HG03196 (cell line): ENCODE results near the gene SLC22A2.
"Not testable (repeated sequence)": the region's sequence is repeated elsewhere in the genome, so short reads cannot be mapped to it uniquely, and the experiment has no call there.

Source experiments
- ATAC-seq: cut with Tn5 transposase; IDR thresholded peaks from one replicate; pipeline ENCODE4 v1.9.1; 2021; ENCODE audit not compliant: unreplicated experiment

SLC22A2 gene

GRCh38 chr6:160258346-160259142 lies at the start of gene SLC22A2:
Gene SLC22A2, minus strand, starts transcription at chr6:160258821. Its CDS starts 64 bp downstream, at chr6:160258757.
- ATAC-seq = no peak

- ATAC-seq = no peak
Observed at GRCh38 chr6:160305926-160306713, 47.5 kb upstream of the SLC22A2 start.

DNA sequence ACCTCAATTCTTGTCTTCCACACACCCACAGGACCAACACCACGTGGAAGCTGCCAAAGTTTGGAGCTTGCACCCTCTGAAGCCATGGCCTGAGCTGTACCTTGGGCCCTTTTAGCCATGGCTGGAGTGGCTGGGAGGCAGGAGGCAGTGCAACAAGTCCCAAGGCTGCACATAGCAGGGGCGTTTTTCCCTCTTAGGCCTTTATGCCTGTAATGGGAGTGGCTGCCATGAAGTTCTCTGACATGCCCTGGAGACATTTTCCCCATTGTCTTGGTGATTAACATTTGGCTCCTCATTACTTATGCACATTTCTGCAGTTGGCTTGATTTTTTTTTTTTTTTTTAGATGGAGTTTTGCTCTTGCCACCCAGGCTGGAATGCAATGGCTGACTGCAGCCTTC lies 45.2 kb upstream of the SLC22A2 start:
- ATAC-seq = no peak

GRCh38 chr6:160302431-160303082 lies 43.9 kb upstream of the SLC22A2 start:
- ATAC-seq = not testable (repeated sequence)

GRCh38 chr6:160301339-160301738 lies 42.7 kb upstream of the SLC22A2 start:
- no peak for ATAC-seq

- no peak for ATAC-seq
Observed at GRCh38 chr6:160300076-160300695, 41.6 kb upstream of the SLC22A2 start.

DNA sequence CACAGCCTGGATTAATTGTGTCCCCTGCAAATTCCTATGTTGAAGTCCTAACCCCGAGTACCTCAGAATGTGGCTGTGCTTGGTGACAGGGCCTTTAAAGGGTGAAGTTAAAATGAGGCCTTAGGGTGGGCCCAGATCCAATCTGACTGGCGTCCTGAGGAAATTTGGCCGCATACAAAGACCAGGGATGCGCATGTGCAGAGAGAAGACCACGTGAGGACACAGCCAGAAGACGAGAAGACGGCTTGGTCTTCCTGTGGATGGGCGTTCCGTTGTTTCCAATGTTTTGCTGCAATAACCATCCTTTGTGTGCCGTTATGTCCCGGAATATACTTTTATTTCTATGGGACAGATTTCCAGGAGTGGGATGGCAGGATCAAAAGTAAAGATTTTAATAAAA lies 40.9 kb upstream of the SLC22A2 start:
- ATAC-seq = no peak

DNA sequence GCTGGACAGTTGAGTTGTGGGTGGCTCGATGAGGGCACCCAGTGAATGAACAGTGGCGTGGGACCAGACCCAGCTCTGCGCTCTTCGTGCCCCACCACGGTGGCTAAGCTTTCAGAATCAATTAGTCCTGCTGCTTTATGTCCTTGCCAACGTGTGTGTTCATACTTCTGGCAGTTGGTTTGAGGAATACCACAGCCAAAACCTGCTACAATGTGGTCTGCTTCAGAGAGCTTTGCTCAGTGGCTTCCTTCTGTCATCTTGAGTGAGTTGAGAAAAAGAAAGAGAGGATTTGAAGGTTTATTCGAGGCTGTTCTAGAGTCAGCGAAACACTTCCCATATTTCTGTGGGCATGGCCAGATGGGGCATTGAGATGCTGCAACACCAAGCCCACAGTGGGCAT lies 39.5 kb upstream of the SLC22A2 start:
- no peak for ATAC-seq

DNA sequence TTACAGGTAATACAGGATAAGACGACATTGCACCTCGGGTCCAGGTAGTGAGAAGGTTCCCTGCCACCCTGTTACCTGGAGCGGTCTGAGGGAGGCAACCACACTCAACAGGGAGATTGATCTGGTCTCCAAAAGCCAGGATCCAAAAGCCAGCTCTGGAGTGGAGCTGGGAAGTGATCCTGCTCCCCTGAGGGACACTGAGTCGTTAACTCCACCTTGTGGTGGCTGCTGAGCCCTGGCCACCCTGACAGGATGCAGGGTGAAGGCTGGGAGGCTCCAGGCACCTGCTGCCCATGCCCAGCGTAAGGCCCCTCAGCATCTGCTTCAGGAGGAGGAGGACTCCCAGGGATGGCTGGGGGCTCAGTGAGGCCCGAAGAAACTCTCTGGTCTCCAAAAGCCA lies 38.7 kb upstream of the SLC22A2 start:
- ATAC-seq = no peak

DNA sequence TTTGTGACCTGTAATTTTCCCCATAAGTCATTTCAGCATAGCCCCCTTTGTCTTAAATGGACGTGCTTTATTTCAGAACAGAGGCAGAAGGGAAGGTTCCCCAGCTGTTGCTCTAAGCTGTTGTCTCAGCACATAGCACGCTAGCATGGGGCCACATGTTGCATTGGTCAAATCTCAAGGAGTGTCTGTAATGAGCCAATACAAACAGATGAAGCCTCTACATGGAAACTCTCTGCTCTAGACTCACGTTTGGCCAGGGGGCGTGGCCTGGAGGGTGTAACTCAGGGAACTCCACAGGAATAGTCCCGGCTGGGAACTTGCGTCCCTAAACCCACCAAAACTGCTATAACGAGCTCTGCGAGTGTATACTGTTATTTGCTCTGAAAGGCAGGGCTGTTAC lies 35.2 kb upstream of the SLC22A2 start:
- no peak for ATAC-seq

DNA sequence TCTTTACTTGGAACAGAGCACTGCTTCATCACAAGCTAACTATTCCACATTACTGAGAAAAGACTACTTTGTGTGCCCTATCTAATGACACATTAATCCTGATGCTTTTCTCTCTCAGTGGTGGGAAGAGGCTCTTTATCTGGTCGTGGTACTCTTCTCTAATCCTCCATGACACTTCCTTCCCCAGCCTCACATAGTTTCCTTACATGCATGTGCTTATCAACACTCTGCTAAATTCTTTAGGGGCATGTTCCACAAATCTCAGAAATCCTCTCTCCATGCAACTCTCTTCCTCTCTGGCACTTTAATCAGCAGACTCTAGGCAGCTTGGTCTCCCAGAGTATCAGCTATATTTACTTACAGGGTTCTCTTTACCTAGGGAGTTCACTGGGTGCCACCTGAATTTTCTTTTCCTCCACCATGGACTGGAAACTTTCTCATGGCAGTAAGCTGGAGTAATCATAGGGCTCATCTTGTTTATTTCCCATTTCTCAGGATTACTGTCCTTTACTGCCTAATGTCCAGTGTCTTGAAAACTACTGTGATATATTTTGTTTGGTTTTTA lies 27.0 kb upstream of the SLC22A2 start:
- ATAC-seq = no peak

GRCh38 chr6:160284575-160284974 lies 26.0 kb upstream of the SLC22A2 start:
- no peak for ATAC-seq

DNA sequence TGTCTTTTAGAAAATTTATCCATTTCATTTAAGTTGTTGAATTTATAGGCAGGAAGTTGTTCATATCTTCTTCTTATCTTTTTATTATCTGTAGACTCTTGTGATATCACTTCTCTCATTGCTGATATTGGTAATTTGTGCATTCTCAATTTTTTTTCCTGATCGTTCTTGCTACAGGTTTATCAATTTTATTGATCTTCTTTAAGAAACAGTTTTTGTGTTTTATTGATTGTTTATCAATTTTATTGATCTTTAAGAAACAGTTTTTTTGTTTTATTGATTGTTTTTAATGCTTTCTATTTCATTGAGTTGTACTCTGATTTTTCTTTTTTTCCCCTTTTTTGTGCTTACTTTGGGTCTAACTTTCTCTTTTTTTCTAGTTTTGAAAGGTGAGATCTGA lies 23.8 kb upstream of the SLC22A2 start:
- ATAC-seq = no peak

- no peak for ATAC-seq
Observed at GRCh38 chr6:160279850-160280249, 21.2 kb upstream of the SLC22A2 start.

DNA sequence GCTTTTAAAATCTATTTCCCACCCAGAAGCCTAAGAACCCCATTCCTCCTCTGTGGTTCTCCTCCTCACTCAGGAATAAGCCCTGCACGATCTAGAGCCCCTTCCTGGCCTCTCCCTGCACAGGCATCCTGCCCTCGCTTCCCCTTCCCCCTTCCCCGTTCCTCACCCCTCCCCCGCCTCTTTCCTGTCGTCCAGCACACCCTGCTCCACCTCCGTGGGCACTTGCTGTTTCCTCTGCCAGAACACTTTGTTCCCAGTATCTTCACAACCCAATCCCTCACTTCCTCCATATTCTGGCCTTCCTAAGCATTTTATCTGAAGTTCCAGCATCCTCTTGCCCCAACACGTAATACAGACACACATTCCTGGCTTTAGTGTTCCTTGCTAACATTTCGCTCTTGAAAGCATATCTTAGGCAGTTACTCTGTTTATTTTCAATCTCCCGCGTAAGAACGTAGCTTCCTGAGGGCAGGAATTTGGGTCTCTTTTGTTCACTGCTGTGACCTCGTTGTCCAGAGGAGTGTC lies 20.2 kb upstream of the SLC22A2 start:
- no peak for ATAC-seq

GRCh38 chr6:160278311-160278710 lies 19.7 kb upstream of the SLC22A2 start:
- no peak for ATAC-seq

DNA sequence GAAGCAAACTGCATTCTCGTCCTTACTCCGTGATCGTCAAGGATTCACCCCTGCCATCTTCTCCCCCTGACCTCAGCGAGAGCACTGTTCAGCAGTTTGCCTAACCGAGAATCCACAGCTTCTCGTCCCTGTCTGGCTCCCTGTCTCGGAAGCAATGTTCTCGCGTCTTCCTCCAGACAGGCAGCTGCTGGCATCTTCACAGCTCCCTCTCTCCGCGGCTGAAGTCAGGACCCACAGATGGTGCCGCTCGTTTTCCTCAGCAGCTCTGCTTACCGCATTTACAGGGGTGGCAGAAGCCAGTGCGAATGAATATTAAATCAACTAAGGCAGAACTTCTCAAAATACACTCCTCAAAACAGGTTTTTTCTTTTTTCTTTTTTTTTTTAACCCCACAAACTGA lies 18.9 kb upstream of the SLC22A2 start:
- no peak for ATAC-seq

GRCh38 chr6:160277144-160277543 lies 18.5 kb upstream of the SLC22A2 start:
- ATAC-seq = no peak

DNA sequence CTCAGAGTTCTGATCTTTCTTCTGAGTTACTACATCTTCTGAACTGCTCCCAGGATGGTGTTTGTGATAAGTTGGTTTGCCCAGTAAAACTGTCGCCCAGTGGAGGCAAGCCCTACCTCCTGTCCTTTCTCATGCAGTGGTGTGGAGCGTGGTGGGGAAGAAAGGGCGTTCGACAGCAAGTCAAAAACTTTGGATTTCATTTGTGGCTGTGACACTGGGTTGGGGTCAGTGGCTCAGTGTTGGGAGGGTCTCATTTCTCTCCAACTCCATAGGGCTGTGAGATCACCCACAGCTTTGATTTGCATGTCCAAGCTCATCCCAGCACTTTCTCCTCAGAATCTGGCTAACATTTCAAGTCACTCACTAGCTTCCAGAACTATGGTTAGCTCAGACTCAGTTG lies 17.5 kb upstream of the SLC22A2 start:
- no peak for ATAC-seq

DNA sequence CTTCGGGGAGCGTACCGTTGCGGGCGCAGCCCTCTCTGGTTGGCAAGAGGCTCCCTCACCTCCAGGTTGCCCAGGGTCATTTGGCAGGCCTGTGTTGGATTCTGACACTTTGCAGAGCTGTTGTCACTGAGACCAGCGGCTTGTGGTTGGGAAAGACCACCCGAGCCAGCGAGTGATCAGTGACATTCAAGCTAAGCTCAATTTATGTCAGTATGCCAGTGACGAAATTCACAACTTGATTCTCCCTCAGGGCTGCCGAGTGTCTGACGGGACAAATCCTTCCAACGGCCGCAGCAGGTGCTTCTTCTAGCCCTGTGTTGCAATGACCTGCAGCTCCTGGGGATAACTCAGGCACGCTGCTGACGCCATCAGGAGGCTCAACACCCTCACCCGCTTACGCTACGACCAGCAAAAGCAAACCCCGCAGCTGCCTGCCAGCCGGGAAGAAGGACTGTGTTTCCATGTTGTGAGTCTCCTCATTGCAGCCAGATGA lies 16.9 kb upstream of the SLC22A2 start:
- no peak for ATAC-seq
